Endothelial cell (in vitro differentiated cells): ENCODE data around the gene CLEC20A. TPM values are rescaled to one million over a fixed set of nuclear protein-coding genes. Genes with fewer than 3 reads are reported as not detected.

ENCODE experiments used
- DNase-seq: peaks from one replicate; pipeline ENCODE4 v3.0.0; 2021; ENCODE audit warnings: low spot score
- H3K27ac Mint-ChIP-seq: one replicate; pipeline ENCODE4 v1.8.0; 2021; ENCODE audit warnings: mixed read lengths, inconsistent platforms; ENCODE audit not compliant: unreplicated experiment
- H3K27me3 Mint-ChIP-seq: one replicate; pipeline ENCODE4 v1.8.0; 2021; ENCODE audit warnings: mild to moderate bottlenecking, moderate library complexity, mixed read lengths, inconsistent platforms; ENCODE audit not compliant: unreplicated experiment
- H3K36me3 Mint-ChIP-seq: one replicate; pipeline ENCODE4 v1.8.0; 2021; ENCODE audit warnings: mild to moderate bottlenecking, low read depth, mixed read lengths, inconsistent platforms; ENCODE audit not compliant: unreplicated experiment
- H3K4me1 Mint-ChIP-seq: one replicate; pipeline ENCODE4 v1.8.0; 2021; ENCODE audit warnings: mild to moderate bottlenecking, mixed read lengths, inconsistent platforms; ENCODE audit not compliant: unreplicated experiment
- H3K4me3 Mint-ChIP-seq: one replicate; pipeline ENCODE4 v1.8.0; 2021; ENCODE audit warnings: mild to moderate bottlenecking, mixed read lengths, inconsistent platforms; ENCODE audit not compliant: unreplicated experiment
- H3K9me3 Mint-ChIP-seq: one replicate; pipeline ENCODE4 v1.8.0; 2021; ENCODE audit warnings: mixed read lengths, inconsistent platforms; ENCODE audit not compliant: unreplicated experiment
- total RNA-seq: library from RNA; stranded (reverse); fragmentation: NEBNext Ultra II Directional; extraction: Animal tissue kit (Norgen Biotek cat#: 25700); gene quantifications from one replicate; pipeline ENCODE4 v1.2.1, GENCODE V29; 2021; ENCODE audit not compliant: unreplicated experiment
- TF ChIP-seq, protein P1 (sequence below): fragments of 200-600 bp; sonication (generic); IDR thresholded peaks from one replicate; pipeline ENCODE4 v1.5.0; 2021; ENCODE audit warnings: antibody characterized with exemption; ENCODE audit not compliant: unreplicated experiment

The CLEC20A gene
- total RNA-seq, 1 donor from 2014 or later, result not detected

DNA sequence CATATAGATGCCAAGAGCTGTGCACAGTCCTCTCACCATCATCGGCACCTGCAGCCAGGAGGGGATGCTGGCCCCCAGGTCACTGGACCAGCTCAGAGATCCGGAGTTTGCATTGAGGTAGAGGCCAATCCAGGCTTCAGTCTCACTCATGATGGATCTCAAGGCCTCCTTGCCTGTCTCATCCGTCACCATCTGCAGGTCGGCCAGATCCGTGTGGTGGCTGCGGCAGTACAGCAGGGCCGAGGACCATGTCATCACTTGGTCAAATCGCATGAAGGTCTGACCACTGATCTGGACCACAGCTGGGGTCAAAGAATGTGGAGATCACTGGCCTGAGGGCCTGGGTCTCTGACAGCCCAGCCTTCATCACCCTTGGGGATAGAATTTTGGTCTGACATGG is 6.6 kb downstream of the CLEC20A start:
- Mint-ChIP-seq H3K4me1 (peaks cover 23% of the 10 kb centered on the region), H3K4me3 (no peak overlapping the region), H3K27me3 (peaks cover 18% of the 10 kb centered on the region), H3K9me3 (no peaks in the 10 kb centered on the region), H3K36me3 (peaks cover 16% of the 10 kb centered on the region), H3K27ac (no peak overlapping the region)
- no peak for DNase-seq
- TF ChIP-seq, protein P1, sequence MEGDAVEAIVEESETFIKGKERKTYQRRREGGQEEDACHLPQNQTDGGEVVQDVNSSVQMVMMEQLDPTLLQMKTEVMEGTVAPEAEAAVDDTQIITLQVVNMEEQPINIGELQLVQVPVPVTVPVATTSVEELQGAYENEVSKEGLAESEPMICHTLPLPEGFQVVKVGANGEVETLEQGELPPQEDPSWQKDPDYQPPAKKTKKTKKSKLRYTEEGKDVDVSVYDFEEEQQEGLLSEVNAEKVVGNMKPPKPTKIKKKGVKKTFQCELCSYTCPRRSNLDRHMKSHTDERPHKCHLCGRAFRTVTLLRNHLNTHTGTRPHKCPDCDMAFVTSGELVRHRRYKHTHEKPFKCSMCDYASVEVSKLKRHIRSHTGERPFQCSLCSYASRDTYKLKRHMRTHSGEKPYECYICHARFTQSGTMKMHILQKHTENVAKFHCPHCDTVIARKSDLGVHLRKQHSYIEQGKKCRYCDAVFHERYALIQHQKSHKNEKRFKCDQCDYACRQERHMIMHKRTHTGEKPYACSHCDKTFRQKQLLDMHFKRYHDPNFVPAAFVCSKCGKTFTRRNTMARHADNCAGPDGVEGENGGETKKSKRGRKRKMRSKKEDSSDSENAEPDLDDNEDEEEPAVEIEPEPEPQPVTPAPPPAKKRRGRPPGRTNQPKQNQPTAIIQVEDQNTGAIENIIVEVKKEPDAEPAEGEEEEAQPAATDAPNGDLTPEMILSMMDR, result no peak

DNA sequence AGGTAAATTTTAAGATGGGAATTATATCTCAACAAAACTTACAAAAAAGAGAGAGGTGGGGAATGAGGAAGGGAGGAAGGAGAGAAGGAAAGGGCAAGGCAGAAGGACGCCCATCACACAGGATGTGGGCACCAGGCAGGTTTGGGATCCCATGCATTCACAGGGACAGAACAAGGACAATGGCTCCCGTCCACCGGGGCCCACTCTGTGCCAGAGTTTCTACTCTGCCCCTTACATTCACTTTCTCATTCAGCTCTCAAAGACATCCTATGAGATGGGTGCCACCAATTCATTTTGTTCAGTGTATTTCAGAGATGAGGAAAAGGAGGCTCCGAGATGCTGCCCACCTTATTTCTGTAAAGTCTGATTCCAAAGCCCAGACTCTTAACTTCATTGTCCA is 7.4 kb downstream of the CLEC20A start:
- peaks cover 13% of the 10 kb centered on the region for H3K27me3 Mint-ChIP-seq
- no peak overlapping the region for H3K4me3 Mint-ChIP-seq
- DNase-seq, result no peak
- H3K4me1 Mint-ChIP-seq, result peaks cover 24% of the 10 kb centered on the region
- peaks cover 12% of the 10 kb centered on the region for H3K36me3 Mint-ChIP-seq
- no peak overlapping the region for H3K27ac Mint-ChIP-seq
- no peaks in the 10 kb centered on the region for H3K9me3 Mint-ChIP-seq
- TF ChIP-seq, protein P1, result no peak

DNA sequence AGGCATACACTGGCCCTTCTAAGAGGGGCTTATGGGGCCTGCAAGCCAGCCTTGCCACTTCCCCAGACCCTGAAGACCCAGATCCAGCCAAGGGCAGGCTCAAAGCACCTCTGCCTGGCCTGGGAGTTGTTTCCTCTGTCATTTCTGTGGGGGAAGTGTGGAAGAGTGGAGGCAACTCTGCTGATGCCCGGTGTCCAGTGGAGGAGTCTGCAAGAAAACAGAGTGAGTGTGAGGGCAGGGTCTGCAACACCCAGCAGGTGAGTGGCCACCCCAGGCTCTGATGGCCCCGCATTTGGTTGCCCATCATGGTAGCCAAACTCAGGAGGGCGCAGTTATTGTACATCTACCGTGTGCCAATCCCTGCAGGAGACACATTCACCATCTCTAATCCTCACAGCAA is 8.4 kb downstream of the CLEC20A start:
- no peak for DNase-seq
- Mint-ChIP-seq H3K36me3 (peaks cover 22% of the 10 kb centered on the region), H3K27me3 (peaks cover 19% of the 10 kb centered on the region), H3K27ac (no peak overlapping the region), H3K9me3 (no peaks in the 10 kb centered on the region), H3K4me3 (no peak overlapping the region), H3K4me1 (peaks cover 32% of the 10 kb centered on the region)
- TF ChIP-seq, protein P1, result no peak

DNA sequence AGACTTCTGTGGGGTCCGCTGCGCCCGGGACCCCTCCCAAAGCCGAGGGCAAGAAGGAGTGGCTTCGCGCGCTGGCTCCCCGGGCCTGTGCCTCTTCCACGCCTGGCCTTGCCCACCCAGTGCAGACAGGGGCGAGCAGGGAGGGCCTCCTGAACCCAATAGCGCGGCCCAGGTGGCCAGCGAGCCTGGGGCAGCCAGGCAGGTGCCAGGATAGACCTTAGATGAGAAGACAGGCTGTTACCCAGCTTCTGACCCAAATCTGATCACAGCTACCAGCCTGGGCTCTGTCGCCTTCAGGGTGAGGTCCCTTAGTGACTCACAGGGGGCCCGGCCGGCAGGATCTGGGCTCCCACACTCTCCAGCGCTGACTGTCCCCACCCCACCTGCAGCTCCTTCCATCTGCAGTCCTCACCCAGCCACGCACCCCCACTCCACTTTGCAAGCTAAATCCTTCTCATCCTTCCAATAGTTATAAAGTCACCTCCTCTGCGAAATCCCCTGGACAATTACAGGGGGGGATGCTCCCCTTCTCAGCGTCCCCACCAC is 9.6 kb downstream of the CLEC20A start:
- Mint-ChIP-seq H3K27ac (peak overlapping the region; percentile 39), H3K27me3 (peaks cover 21% of the 10 kb centered on the region)

More for the DNA sequence above, 9.6 kb downstream of the CLEC20A start:
- no peaks in the 10 kb centered on the region for H3K9me3 Mint-ChIP-seq
- peaks cover 35% of the 10 kb centered on the region for H3K4me1 Mint-ChIP-seq
- H3K4me3 Mint-ChIP-seq, result peak overlapping the region; percentile 73
- TF ChIP-seq, protein P1, result no peak
- peaks cover 28% of the 10 kb centered on the region for H3K36me3 Mint-ChIP-seq
- DNase-seq, result no peak
